Activated CD8-positive, alpha-beta T cell treated with anti-CD3 and anti-CD28 coated beads, Interleukin-2, amount 10 ng/mL, durations not matched to agents 7 days and 5 days (primary cell): ENCODE results near the gene GPC6. TPM values are rescaled to one million over a fixed set of nuclear protein-coding genes. Genes with fewer than 3 reads are reported as not detected.

ENCODE experiments used
- ATAC-seq: fragments of 150-1000 bp; cut with Tn5 transposase; one replicate; pipeline ENCODE4 v1.10.0; 2021; ENCODE audit warnings: moderate library complexity
- CTCF ChIA-PET: fragments of 350-600 bp; sonication (Branson Sonifier 250); formaldehyde crosslinking; loops from one replicate; lab custom pipeline; 2021; ENCODE audit warnings: antibody characterized with exemption; lab: Charles Lee
- POLR2A ChIA-PET: fragments of 350-600 bp; sonication (Branson Sonifier 250); formaldehyde crosslinking; loops from one replicate; lab custom pipeline; 2021; ENCODE audit warnings: antibody characterized with exemption; lab: Charles Lee
- DNase-seq: peaks from one replicate; pipeline ENCODE4 v3.0.0-alpha.2; 2020
- H3K27ac Mint-ChIP-seq: one replicate; pipeline ENCODE4 v1.8.0; 2021; ENCODE audit warnings: mild to moderate bottlenecking, mixed read lengths
- H3K27me3 Mint-ChIP-seq: one replicate; pipeline ENCODE4 v1.8.0; 2021; ENCODE audit warnings: low read depth, mixed read lengths
- H3K36me3 Mint-ChIP-seq: one replicate; pipeline ENCODE4 v1.8.0; 2021; ENCODE audit warnings: low read depth, mixed read lengths
- H3K4me1 Mint-ChIP-seq: one replicate; pipeline ENCODE4 v1.8.0; 2021; ENCODE audit warnings: low read depth, mixed read lengths
- H3K4me3 Mint-ChIP-seq: one replicate; pipeline ENCODE4 v1.8.0; 2021; ENCODE audit warnings: mild to moderate bottlenecking, mixed read lengths
- H3K9me3 Mint-ChIP-seq: one replicate; pipeline ENCODE4 v1.8.0; 2022; ENCODE audit warnings: mixed read lengths; ENCODE audit not compliant: insufficient read depth
- total RNA-seq, 2 experiments: library from RNA; stranded (reverse); gene quantifications; one replicate each; pipeline ENCODE4 v1.2.3, GENCODE V29; 2021

GPC6 gene
- total RNA-seq, 2 experiments from 2014 or later: not detected

DNA sequence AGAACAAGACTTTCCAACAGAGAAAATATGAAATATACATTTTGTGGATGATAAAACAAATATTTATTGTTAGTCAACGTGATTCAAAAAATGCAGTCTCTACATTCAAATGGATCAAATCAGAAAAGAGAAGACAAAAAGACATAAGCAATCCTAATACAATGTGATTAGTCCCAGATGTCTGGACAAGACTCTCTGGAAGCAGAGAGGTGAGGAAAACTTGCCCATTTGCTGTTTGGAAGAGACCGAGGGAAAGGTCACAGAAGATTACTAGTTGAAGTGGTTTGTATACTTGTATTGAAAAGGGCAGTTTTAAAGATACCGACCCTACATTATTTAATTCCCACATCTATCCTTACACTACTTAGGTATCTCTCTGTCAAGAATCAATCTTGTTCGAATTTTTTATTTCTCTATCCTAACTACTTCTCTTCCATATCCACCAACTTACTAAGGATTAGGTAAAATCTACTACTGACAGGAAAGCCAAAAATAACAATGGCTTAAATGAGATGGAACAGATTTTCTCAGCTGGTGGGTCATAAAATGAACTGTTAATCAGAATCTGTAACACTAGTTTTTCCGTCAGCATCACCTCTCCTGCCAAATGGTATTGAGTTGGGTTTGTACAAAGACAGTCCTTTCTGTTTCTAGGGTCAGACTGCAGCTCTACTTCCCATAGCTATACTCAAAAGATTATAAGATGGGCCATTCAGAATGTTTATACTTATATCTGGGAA is 755.7 kb downstream of the GPC6 start:
- DNase-seq (no peak), ATAC-seq (no peak)
- no peaks in the 10 kb centered on the region for H3K27me3 Mint-ChIP-seq
- POLR2A ChIA-PET: no interaction called here
- H3K27ac Mint-ChIP-seq: no peak overlapping the region
- H3K36me3 Mint-ChIP-seq: no peaks in the 10 kb centered on the region
- no peaks in the 10 kb centered on the region for H3K9me3 Mint-ChIP-seq
- no peak overlapping the region for H3K4me3 Mint-ChIP-seq
- H3K4me1 Mint-ChIP-seq: no peaks in the 10 kb centered on the region
- CTCF ChIA-PET: no interaction called here

DNA sequence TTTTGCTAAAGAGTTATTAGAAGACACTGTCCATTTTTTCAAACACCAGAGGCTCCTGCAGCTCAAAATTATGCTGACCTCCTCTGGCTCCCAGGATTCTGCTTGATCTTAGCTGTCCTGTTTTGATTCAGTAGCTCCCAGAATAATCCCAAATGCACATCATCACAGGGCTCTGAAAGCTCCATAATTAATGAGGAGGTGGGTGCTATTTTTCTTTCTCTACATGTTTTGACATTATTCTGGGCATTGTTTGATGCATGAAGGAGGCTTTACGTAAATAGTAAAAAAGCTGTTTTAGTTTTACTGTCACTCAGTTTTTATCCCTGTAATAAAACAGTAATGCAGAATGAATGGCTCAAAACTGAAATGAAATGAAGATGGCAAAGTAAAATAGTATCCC is 757.4 kb downstream of the GPC6 start:
- Mint-ChIP-seq H3K36me3 (no peaks in the 10 kb centered on the region), H3K27ac (no peak overlapping the region), H3K4me1 (no peaks in the 10 kb centered on the region), H3K4me3 (no peak overlapping the region), H3K27me3 (no peaks in the 10 kb centered on the region), H3K9me3 (no peaks in the 10 kb centered on the region)
- no peak for DNase-seq
- no peak for ATAC-seq
- ChIA-PET CTCF (no interaction called here), POLR2A (no interaction called here)

DNA sequence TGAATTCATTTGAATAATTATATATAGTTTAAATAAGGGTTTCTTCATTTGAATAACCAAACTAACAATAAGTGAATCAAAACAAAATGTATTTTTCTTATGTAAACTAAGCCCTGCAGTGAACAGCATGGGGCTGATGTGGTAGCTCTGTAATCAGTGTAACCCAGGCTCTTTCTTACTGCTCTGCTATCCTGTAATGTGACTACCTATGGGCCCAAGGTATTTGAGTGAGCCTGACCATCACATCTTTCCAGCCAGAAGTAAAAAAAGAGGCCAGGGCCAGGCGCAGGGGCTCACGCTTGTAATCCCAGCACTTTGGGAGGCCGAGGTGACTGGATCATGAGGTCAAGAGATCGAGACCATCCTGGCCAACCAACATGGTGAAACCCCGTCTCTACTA is 758.3 kb downstream of the GPC6 start:
- ATAC-seq (no peak), DNase-seq (no peak)
- CTCF ChIA-PET: no interaction called here
- POLR2A ChIA-PET: no interaction called here
- H3K4me3 Mint-ChIP-seq: no peak overlapping the region
- no peaks in the 10 kb centered on the region for H3K9me3 Mint-ChIP-seq
- no peaks in the 10 kb centered on the region for H3K4me1 Mint-ChIP-seq
- H3K36me3 Mint-ChIP-seq: no peaks in the 10 kb centered on the region
- H3K27me3 Mint-ChIP-seq: no peaks in the 10 kb centered on the region
- H3K27ac Mint-ChIP-seq: no peak overlapping the region

DNA sequence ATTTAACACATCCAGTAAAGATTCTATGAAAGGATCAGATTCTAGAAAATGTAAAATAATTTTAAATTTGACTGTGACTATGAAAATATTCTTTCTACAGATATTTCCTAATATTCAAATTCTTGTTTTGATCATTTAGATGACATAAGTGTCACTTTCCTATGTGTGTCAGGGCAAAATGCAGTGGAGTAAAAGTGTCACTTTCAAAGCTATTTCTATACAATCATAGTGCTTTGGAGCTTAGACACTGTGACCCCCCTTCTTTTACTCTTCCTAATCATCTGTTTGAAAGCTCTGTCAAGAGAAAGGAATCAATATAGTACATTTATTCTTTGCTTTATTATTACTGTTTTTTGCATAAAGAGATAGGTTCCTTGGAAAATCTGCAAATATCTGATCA is 760.9 kb downstream of the GPC6 start:
- Mint-ChIP-seq H3K27ac (no peak overlapping the region), H3K36me3 (no peaks in the 10 kb centered on the region), H3K4me1 (no peaks in the 10 kb centered on the region), H3K4me3 (no peak overlapping the region), H3K27me3 (no peaks in the 10 kb centered on the region), H3K9me3 (no peaks in the 10 kb centered on the region)
- ChIA-PET POLR2A (no interaction called here), CTCF (no interaction called here)
- DNase-seq (no peak), ATAC-seq (no peak)

DNA sequence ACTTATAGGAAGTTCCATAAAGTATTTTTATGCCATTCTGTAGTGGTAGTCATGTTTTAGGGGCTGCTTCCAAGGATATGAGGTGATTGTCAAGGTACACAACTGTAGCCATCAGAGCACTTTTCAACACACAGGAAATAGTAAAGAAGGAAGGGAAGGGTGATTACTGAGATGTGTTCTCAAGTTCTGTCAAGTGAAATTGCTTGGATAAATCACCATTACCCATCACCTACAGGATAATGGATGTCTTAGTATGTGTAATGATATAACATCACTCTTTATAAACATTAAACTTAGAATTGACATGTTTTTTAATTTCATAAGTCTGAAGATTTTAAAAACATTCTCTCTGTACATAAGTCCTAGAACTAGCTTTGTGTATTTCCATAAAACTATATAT is 765.0 kb downstream of the GPC6 start:
- no peak overlapping the region for H3K27ac Mint-ChIP-seq
- H3K4me3 Mint-ChIP-seq: no peak overlapping the region
- H3K4me1 Mint-ChIP-seq: no peaks in the 10 kb centered on the region
- CTCF ChIA-PET: no interaction called here
- DNase-seq: no peak
- ATAC-seq: no peak
- no peaks in the 10 kb centered on the region for H3K36me3 Mint-ChIP-seq
- H3K27me3 Mint-ChIP-seq: no peaks in the 10 kb centered on the region
- no peaks in the 10 kb centered on the region for H3K9me3 Mint-ChIP-seq
- POLR2A ChIA-PET: no interaction called here

DNA sequence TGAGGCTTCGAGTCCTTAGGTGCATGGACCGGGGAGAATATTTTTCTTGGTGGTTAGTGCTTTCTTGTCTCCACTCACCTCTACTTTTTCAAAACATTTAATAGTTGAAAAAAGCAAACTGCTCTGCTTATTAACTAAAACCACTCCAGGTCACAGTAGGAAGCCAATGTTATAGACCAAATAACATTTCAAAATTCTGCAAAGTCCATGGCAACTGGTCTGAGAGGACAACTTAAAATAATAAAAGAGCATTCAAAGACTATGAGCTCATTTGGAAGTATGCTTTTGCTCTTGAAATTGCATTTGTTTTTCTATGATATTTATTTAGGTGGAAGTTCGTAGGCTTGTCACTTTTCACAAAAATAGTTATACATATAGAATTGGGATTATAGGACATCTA is 769.9 kb downstream of the GPC6 start:
- no peaks in the 10 kb centered on the region for H3K9me3 Mint-ChIP-seq

DNA sequence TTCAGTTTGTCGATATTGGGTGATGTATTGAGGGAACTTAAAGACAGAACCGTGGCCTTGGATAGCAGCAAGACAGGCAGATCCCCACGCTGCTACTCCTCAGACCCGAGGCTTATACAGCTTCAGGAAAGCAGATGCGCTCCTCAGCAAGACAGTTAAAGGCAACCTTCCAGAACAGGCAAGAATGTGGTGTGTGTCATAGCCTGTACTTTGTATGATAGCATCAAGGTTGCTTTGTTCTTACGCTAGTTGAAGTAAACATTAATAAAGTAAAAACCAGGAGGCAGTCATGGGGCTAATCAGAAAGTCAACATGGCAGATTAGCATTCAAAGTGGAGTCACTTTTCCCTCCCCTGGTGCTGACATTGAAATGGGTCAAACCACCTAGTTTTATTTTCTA is 779.7 kb downstream of the GPC6 start:
- Mint-ChIP-seq H3K27ac (no peak overlapping the region), H3K4me1 (no peaks in the 10 kb centered on the region), H3K4me3 (no peak overlapping the region), H3K36me3 (no peaks in the 10 kb centered on the region), H3K9me3 (no peaks in the 10 kb centered on the region), H3K27me3 (no peaks in the 10 kb centered on the region)
- ChIA-PET POLR2A (no interaction called here), CTCF (no interaction called here)
- DNase-seq (no peak), ATAC-seq (no peak)

More for the DNA sequence above, 769.9 kb downstream of the GPC6 start:
- no peak for DNase-seq
- no peaks in the 10 kb centered on the region for H3K4me1 Mint-ChIP-seq
- H3K4me3 Mint-ChIP-seq: no peak overlapping the region
- H3K27ac Mint-ChIP-seq: no peak overlapping the region
- ChIA-PET CTCF (no interaction called here), POLR2A (no interaction called here)
- ATAC-seq: no peak
- no peaks in the 10 kb centered on the region for H3K36me3 Mint-ChIP-seq
- H3K27me3 Mint-ChIP-seq: no peaks in the 10 kb centered on the region

DNA sequence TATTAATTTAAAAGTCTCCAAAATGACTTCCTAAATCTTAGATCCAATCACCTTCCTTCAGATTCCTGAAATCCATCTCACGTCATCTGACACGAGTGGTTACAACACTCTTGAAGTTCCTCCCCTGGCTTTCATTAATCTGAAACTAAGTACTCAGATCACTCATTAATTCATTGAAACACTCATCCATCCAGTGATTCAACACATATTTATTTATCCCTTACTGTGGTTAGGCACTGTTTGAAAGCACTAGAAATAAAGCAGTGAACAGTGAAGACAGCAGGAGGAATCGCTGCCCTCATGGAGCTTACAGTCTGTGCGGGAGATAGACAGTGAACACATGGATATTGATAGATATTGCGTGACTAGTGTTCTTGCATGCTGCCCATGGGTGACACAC is 780.5 kb downstream of the GPC6 start:
- H3K9me3 Mint-ChIP-seq: no peaks in the 10 kb centered on the region
- H3K4me1 Mint-ChIP-seq: no peaks in the 10 kb centered on the region
- no peak overlapping the region for H3K27ac Mint-ChIP-seq
- POLR2A ChIA-PET: no interaction called here
- no peak for DNase-seq
- no peak for ATAC-seq
- H3K4me3 Mint-ChIP-seq: no peak overlapping the region
- no peaks in the 10 kb centered on the region for H3K27me3 Mint-ChIP-seq
- CTCF ChIA-PET: no interaction called here
- H3K36me3 Mint-ChIP-seq: no peaks in the 10 kb centered on the region

DNA sequence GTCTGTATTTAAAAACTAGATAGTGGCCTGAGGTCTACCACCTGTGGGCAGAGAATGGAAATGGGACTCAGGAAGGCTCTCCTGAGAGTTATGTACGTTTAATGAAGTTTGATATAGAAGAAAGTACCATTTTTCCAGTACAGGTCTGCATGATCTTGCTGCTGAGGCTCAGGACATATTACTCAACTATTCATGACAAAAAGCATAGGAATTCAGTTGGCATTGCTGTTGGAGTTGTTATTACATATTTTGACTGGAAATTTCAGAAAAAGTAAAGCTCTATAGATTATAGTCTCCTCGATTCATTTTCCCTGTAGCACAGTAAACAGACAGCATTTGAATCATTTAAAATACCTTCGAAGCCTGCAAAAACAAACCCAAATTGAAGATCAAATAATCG is 783.1 kb downstream of the GPC6 start:
- CTCF ChIA-PET: no interaction called here
- POLR2A ChIA-PET: no interaction called here
- Mint-ChIP-seq H3K27me3 (no peaks in the 10 kb centered on the region), H3K9me3 (no peaks in the 10 kb centered on the region), H3K4me1 (no peaks in the 10 kb centered on the region), H3K36me3 (no peaks in the 10 kb centered on the region), H3K4me3 (no peak overlapping the region), H3K27ac (no peak overlapping the region)
- DNase-seq: no peak
- no peak for ATAC-seq

DNA sequence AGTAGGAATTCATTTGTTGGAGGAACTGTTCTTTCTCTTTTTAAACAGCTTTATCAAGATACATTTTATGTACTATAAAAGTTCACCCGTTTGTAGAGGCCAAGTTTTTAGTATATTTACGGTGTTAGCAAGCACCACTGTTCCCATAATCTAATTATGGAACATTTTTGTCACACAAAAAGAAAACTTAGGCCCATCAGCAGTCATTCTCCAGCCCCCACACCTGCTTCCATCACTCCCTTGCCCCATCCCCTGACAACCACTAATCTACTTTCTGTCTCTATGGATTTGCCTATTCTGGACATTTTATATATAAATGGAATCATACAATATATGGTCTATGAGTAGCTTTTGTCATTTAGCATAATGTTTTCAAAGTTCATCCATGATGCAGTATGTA is 787.9 kb downstream of the GPC6 start:
- H3K27ac Mint-ChIP-seq: no peak overlapping the region
- ATAC-seq (no peak), DNase-seq (no peak)
- no peaks in the 10 kb centered on the region for H3K36me3 Mint-ChIP-seq
- no peaks in the 10 kb centered on the region for H3K4me1 Mint-ChIP-seq
- ChIA-PET POLR2A (no interaction called here), CTCF (no interaction called here)
- no peak overlapping the region for H3K4me3 Mint-ChIP-seq
- no peaks in the 10 kb centered on the region for H3K27me3 Mint-ChIP-seq
- no peaks in the 10 kb centered on the region for H3K9me3 Mint-ChIP-seq

DNA sequence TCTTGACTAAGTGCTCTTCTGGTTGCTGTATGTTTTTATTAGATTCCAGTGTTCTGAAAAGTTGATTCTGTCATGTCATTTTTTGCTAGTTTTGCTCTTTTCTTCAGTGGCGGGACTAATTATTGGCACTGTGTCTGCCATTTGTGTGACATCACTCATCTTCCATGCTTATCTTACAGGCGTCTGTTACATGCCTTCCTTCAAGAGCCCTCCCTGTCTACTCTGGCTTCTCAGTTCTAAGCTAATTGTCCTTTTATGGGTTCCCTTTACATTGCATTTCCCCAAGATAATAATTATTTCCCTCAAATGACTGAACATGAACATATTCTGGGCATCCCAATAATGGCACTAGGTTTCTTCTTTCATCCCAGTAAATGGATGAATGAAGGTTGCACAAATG is 793.8 kb downstream of the GPC6 start:
- no peak overlapping the region for H3K27ac Mint-ChIP-seq
- H3K4me3 Mint-ChIP-seq: no peak overlapping the region
- no peaks in the 10 kb centered on the region for H3K4me1 Mint-ChIP-seq
- no peaks in the 10 kb centered on the region for H3K36me3 Mint-ChIP-seq
- DNase-seq: no peak
- ChIA-PET CTCF (no interaction called here), POLR2A (no interaction called here)
- no peak for ATAC-seq
- no peaks in the 10 kb centered on the region for H3K9me3 Mint-ChIP-seq
- H3K27me3 Mint-ChIP-seq: no peaks in the 10 kb centered on the region

DNA sequence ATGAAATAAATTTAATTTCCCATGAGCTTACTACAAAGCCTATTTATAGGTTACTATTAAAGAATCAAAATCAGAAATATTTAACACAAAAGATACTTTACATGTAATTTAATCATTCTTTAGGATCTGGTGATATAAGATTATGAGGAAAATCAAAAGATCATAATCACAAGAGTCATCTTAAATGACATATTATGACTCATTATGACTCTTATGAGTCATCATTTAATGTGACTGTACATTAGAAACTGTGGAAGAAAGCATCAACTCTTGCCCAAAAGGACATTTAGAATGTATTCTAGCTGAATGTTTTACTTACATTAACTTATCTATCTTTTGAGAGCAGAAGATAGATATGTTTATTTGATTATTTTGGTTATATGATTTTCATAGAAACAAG is 794.2 kb downstream of the GPC6 start:
- Mint-ChIP-seq H3K4me3 (no peak overlapping the region), H3K27ac (no peak overlapping the region), H3K36me3 (no peaks in the 10 kb centered on the region), H3K9me3 (no peaks in the 10 kb centered on the region), H3K4me1 (no peaks in the 10 kb centered on the region), H3K27me3 (no peaks in the 10 kb centered on the region)
- CTCF ChIA-PET: no interaction called here
- DNase-seq: no peak
- POLR2A ChIA-PET: no interaction called here
- ATAC-seq: no peak

DNA sequence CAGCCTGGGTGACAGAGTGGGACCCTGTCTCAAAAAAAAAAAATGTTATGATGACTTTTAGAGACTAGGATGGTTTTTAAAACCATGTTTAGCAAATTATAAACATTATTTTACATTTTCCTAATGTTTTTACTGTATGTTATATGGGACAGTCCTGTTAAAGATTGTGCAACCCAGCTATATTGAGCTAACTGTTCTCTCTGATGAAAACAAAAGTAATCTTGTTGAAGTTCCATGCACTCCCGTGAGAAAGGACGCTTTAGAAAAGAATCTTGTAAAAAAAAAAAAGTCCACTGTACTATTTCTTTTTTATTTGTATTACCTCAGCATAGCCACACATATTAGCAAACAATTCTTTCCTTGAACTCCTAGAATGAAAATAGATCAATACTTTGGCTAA is 801.6 kb downstream of the GPC6 start:
- DNase-seq: no peak
- ChIA-PET CTCF (no interaction called here), POLR2A (no interaction called here)
- no peak overlapping the region for H3K4me3 Mint-ChIP-seq
- H3K9me3 Mint-ChIP-seq: no peaks in the 10 kb centered on the region
- H3K36me3 Mint-ChIP-seq: no peaks in the 10 kb centered on the region
- no peaks in the 10 kb centered on the region for H3K27me3 Mint-ChIP-seq
- no peak for ATAC-seq
- H3K27ac Mint-ChIP-seq: no peak overlapping the region
- H3K4me1 Mint-ChIP-seq: no peaks in the 10 kb centered on the region
